DOHH2 (cell line): ENCODE results near the gene DNER.
A peak's percentile ranks its signal among the peaks of the same experiment; 100 is the strongest.

Experiments
- H3F3A ChIP-seq: fragments of 200-600 bp; sonication (generic), shearing (Covaris generic); 2 replicates; pipeline ENCODE4 v1.6.0; 2016; ENCODE audit warnings: antibody characterized with exemption, mild to moderate bottlenecking; ENCODE audit not compliant: control insufficient read depth, insufficient read depth
- H3K27ac ChIP-seq: fragments of 200-600 bp; sonication (generic); 2 replicates; pipeline ENCODE4 v1.5.1; 2014; ENCODE audit warnings: low read depth, mild to moderate bottlenecking, low read length, moderate library complexity
- H3K27me3 ChIP-seq: fragments of 200-600 bp; sonication (generic); 2 replicates; pipeline ENCODE4 v1.6.1; 2014; ENCODE audit warnings: mild to moderate bottlenecking, low read length, mixed read lengths; ENCODE audit not compliant: control insufficient read depth
- H3K36me3 ChIP-seq: fragments of 200-600 bp; sonication (generic); 2 replicates; pipeline ENCODE4 v1.6.1; 2014; ENCODE audit warnings: mild to moderate bottlenecking, low read length, moderate library complexity, mixed read lengths; ENCODE audit not compliant: control insufficient read depth
- H3K4me1 ChIP-seq: fragments of 200-600 bp; sonication (generic); 2 replicates; pipeline ENCODE4 v1.6.1; 2014; ENCODE audit warnings: mild to moderate bottlenecking, low read length, mixed read lengths; ENCODE audit not compliant: control insufficient read depth
- H3K4me2 ChIP-seq: fragments of 200-600 bp; sonication (generic); 2 replicates; pipeline ENCODE4 v1.6.0; 2014; ENCODE audit warnings: mild to moderate bottlenecking, low read length, moderate library complexity
- H3K4me3 ChIP-seq: fragments of 200-600 bp; sonication (generic); 2 replicates; pipeline ENCODE4 v1.5.1; 2014; ENCODE audit warnings: mild to moderate bottlenecking, low read length, mixed read lengths
- H3K79me2 ChIP-seq: fragments of 200-600 bp; sonication (generic); 2 replicates; pipeline ENCODE4 v1.6.1; 2014; ENCODE audit warnings: mild to moderate bottlenecking, low read length, mixed read lengths; ENCODE audit not compliant: control insufficient read depth
- H3K9me2 ChIP-seq: fragments of 200-600 bp; sonication (generic); replicated peaks from 2 replicates; pipeline ENCODE4 v1.6.1; 2014; ENCODE audit warnings: mild to moderate bottlenecking, low read length, mixed read lengths; ENCODE audit not compliant: control insufficient read depth
- H3K9me3 ChIP-seq: fragments of 200-600 bp; sonication (generic); 2 replicates; pipeline ENCODE4 v1.6.1; 2014; ENCODE audit warnings: antibody characterized with exemption, low read length, mixed read lengths; ENCODE audit not compliant: control insufficient read depth, insufficient read depth
- H4K20me1 ChIP-seq: fragments of 200-600 bp; sonication (generic); 2 replicates; pipeline ENCODE4 v1.6.0; 2014; ENCODE audit warnings: low read depth, mild to moderate bottlenecking, antibody characterized with exemption, low read length, moderate library complexity; ENCODE audit not compliant: control insufficient read depth, insufficient read depth
- CTCF ChIP-seq: fragments of 200-600 bp; sonication (generic); IDR thresholded peaks from one replicate; pipeline ENCODE4 v1.5.1; 2014; ENCODE audit warnings: antibody characterized with exemption, mild to moderate bottlenecking, low read depth, low read length; ENCODE audit not compliant: poor library complexity, severe bottlenecking
- EZH2phosphoT487 ChIP-seq: fragments of 200-600 bp; sonication (generic); IDR thresholded peaks from 2 replicates; pipeline ENCODE4 v1.6.1; 2017; ENCODE audit warnings: borderline replicate concordance, mild to moderate bottlenecking, antibody characterized with exemption, low read length, moderate library complexity, mixed read lengths

Gene DNER

GRCh38 chr2:229642371-229642770 lies 72.0 kb downstream of the DNER start:
- H3K4me3 ChIP-seq: no peak overlapping the region
- no peaks in the 10 kb centered on the region for H3K79me2 ChIP-seq
- TF ChIP-seq EZH2phosphoT487: no peak
- TF ChIP-seq CTCF: no peak
- no peaks in the 10 kb centered on the region for H3F3A ChIP-seq
- no peaks in the 10 kb centered on the region for H3K4me1 ChIP-seq
- H3K36me3 ChIP-seq: no peaks in the 10 kb centered on the region
- no peaks in the 10 kb centered on the region for H3K27me3 ChIP-seq
- no peaks in the 10 kb centered on the region for H3K9me3 ChIP-seq
- no peak overlapping the region for H3K27ac ChIP-seq
- no peaks in the 10 kb centered on the region for H3K9me2 ChIP-seq
- H4K20me1 ChIP-seq: no peaks in the 10 kb centered on the region
- H3K4me2 ChIP-seq: no peak overlapping the region

- no peaks in the 10 kb centered on the region for H3K9me2 ChIP-seq
- no peak overlapping the region for H3K4me2 ChIP-seq
- H3K79me2 ChIP-seq: no peaks in the 10 kb centered on the region
- H3K27ac ChIP-seq: no peak overlapping the region
- H3K9me3 ChIP-seq: no peaks in the 10 kb centered on the region
- H3K4me1 ChIP-seq: no peaks in the 10 kb centered on the region
- TF ChIP-seq CTCF: peak; percentile 14
- TF ChIP-seq EZH2phosphoT487: no peak
- H3K27me3 ChIP-seq: no peaks in the 10 kb centered on the region
- H3F3A ChIP-seq: no peaks in the 10 kb centered on the region
- no peak overlapping the region for H3K4me3 ChIP-seq
- no peaks in the 10 kb centered on the region for H3K36me3 ChIP-seq
- H4K20me1 ChIP-seq: no peaks in the 10 kb centered on the region
Measured at GRCh38 chr2:229641676-229642075, 72.7 kb downstream of the DNER start.

GRCh38 chr2:229640636-229641035 lies 73.7 kb downstream of the DNER start:
- no peaks in the 10 kb centered on the region for H3K9me2 ChIP-seq
- H3K27ac ChIP-seq: no peak overlapping the region
- no peaks in the 10 kb centered on the region for H3K36me3 ChIP-seq
- no peaks in the 10 kb centered on the region for H3F3A ChIP-seq
- H3K27me3 ChIP-seq: no peaks in the 10 kb centered on the region
- H3K4me3 ChIP-seq: no peak overlapping the region
- H3K4me2 ChIP-seq: no peak overlapping the region
- no peaks in the 10 kb centered on the region for H4K20me1 ChIP-seq
- no peaks in the 10 kb centered on the region for H3K9me3 ChIP-seq
- TF ChIP-seq CTCF (no peak), EZH2phosphoT487 (no peak)
- no peaks in the 10 kb centered on the region for H3K79me2 ChIP-seq
- no peaks in the 10 kb centered on the region for H3K4me1 ChIP-seq

- H3K9me3 ChIP-seq: no peaks in the 10 kb centered on the region
- no peaks in the 10 kb centered on the region for H3K79me2 ChIP-seq
- H3K4me2 ChIP-seq: no peak overlapping the region
- TF ChIP-seq EZH2phosphoT487: no peak
- no peak for TF ChIP-seq CTCF
- H3K9me2 ChIP-seq: no peaks in the 10 kb centered on the region
- no peaks in the 10 kb centered on the region for H3K4me1 ChIP-seq
- no peaks in the 10 kb centered on the region for H4K20me1 ChIP-seq
- no peaks in the 10 kb centered on the region for H3F3A ChIP-seq
- no peak overlapping the region for H3K4me3 ChIP-seq
- no peak overlapping the region for H3K27ac ChIP-seq
- H3K27me3 ChIP-seq: peaks cover 6% of the 10 kb centered on the region; the same call in 1 of the 2 replicates
- no peaks in the 10 kb centered on the region for H3K36me3 ChIP-seq
Measured at GRCh38 chr2:229636571-229636970, 77.8 kb downstream of the DNER start.
